ENCODE results near the gene RC3H2.

DNA sequence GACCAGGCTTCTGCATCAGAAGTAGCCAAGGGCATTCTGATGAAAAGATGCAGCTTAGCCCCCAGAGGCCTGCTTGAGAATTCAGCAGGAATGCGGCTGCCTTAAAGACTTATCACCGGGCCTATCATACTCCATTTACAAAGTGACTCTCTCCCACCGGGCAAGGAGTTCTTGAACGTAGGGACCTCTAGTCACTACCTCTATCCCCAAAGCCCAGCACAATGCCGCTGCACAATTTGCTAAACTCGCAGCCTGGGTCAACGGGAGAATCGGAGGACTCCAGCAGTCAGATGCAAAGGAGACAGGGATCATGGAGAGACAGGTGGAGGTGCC, 77.4 kb downstream of the RC3H2 start:
- no peak for TF ChIP-seq POLR2A (IDR thresholded peaks at IDR 0.05; ENCODE audit: low read length)
- no peak for TF ChIP-seq GATA1 (IDR thresholded peaks at IDR 0.05; ENCODE audit: low read depth, low read length)
